Adipocyte (in vitro differentiated cells): ENCODE data around the gene CBFA2T3.
"Not testable (repeated sequence)": the region's sequence is repeated elsewhere in the genome, so short reads cannot be mapped to it uniquely, and the experiment has no call there.

Source experiments
- DNase-seq: peaks from one replicate; pipeline ENCODE4 v3.0.0-alpha.2; 2015; ENCODE audit warnings: low read depth
- H3K27me3 ChIP-seq: replicated peaks from 2 replicates; pipeline ENCODE4 v1.7.0; 2013; ENCODE audit warnings: mild to moderate bottlenecking, low read length, moderate library complexity; ENCODE audit not compliant: control insufficient read depth, insufficient read depth
- H3K36me3 ChIP-seq: 2 replicates; pipeline ENCODE4 v1.7.0; 2013; ENCODE audit warnings: low read length, mild to moderate bottlenecking, moderate library complexity; ENCODE audit not compliant: control insufficient read depth, insufficient read depth, severe bottlenecking
- H3K4me1 ChIP-seq: 2 replicates; pipeline ENCODE4 v1.7.0; 2013; ENCODE audit warnings: mild to moderate bottlenecking, low read length, moderate library complexity; ENCODE audit not compliant: control insufficient read depth, insufficient read depth
- H3K4me3 ChIP-seq: 2 replicates; pipeline ENCODE4 v1.7.0; 2013; ENCODE audit warnings: mild to moderate bottlenecking, low read length, moderate library complexity
- H3K9ac ChIP-seq: 2 replicates; pipeline ENCODE4 v1.7.0; 2013; ENCODE audit warnings: mild to moderate bottlenecking, low read length, moderate library complexity
- H3K9me3 ChIP-seq: 2 replicates; pipeline ENCODE4 v1.7.0; 2013; ENCODE audit warnings: mild to moderate bottlenecking, low read length, moderate library complexity; ENCODE audit not compliant: control insufficient read depth

Gene CBFA2T3

GRCh38 chr16:89018282-89019158 lies 41.5 kb upstream of the CBFA2T3 start:
- H3K4me1 ChIP-seq: no peaks in the 10 kb centered on the region

GRCh38 chr16:89017543-89018281 lies 40.7 kb upstream of the CBFA2T3 start:
- Histone ChIP-seq H3K4me3 (no peak overlapping the region), H3K9me3 (no peaks in the 10 kb centered on the region), H3K36me3 (no peaks in the 10 kb centered on the region), H3K27me3 (peaks cover 36% of the 10 kb centered on the region), H3K9ac (no peak overlapping the region), H3K4me1 (no peaks in the 10 kb centered on the region)
- no peak for DNase-seq

More at GRCh38 chr16:89018282-89019158, 41.5 kb upstream of the CBFA2T3 start:
- H3K4me3 ChIP-seq: no peak overlapping the region
- no peaks in the 10 kb centered on the region for H3K36me3 ChIP-seq
- peaks cover 35% of the 10 kb centered on the region for H3K27me3 ChIP-seq
- no peak overlapping the region for H3K9ac ChIP-seq
- no peaks in the 10 kb centered on the region for H3K9me3 ChIP-seq
- no peak for DNase-seq

- H3K27me3 ChIP-seq: peaks cover 37% of the 10 kb centered on the region
- not testable (repeated sequence) for H3K9ac ChIP-seq, DNase-seq, H3K4me1 ChIP-seq, H3K9me3 ChIP-seq, H3K36me3 ChIP-seq, H3K4me3 ChIP-seq
Measured at GRCh38 chr16:89016561-89016960, 39.6 kb upstream of the CBFA2T3 start.

GRCh38 chr16:89015271-89015859 lies 38.4 kb upstream of the CBFA2T3 start:
- DNase-seq: no peak
- Histone ChIP-seq H3K27me3 (peaks cover 27% of the 10 kb centered on the region), H3K4me3 (no peak overlapping the region), H3K36me3 (no peaks in the 10 kb centered on the region), H3K4me1 (no peaks in the 10 kb centered on the region), H3K9ac (no peak overlapping the region), H3K9me3 (no peaks in the 10 kb centered on the region)

- Histone ChIP-seq H3K4me3 (no peak overlapping the region), H3K9me3 (no peaks in the 10 kb centered on the region), H3K9ac (no peak overlapping the region), H3K4me1 (no peaks in the 10 kb centered on the region), H3K36me3 (no peaks in the 10 kb centered on the region), H3K27me3 (peaks cover 20% of the 10 kb centered on the region)
- no peak for DNase-seq
Measured at GRCh38 chr16:89014403-89015230, 37.6 kb upstream of the CBFA2T3 start.

GRCh38 chr16:89013692-89014402 lies 36.8 kb upstream of the CBFA2T3 start:
- DNase-seq: no peak
- H3K4me1 ChIP-seq: no peaks in the 10 kb centered on the region
- H3K9ac ChIP-seq: no peak overlapping the region
- H3K27me3 ChIP-seq: peaks cover 17% of the 10 kb centered on the region
- H3K4me3 ChIP-seq: no peak overlapping the region
- H3K9me3 ChIP-seq: no peaks in the 10 kb centered on the region
- H3K36me3 ChIP-seq: no peaks in the 10 kb centered on the region

GRCh38 chr16:89013111-89013510 lies 36.1 kb upstream of the CBFA2T3 start:
- Histone ChIP-seq H3K4me1 (no peaks in the 10 kb centered on the region), H3K27me3 (peaks cover 10% of the 10 kb centered on the region), H3K9me3 (no peaks in the 10 kb centered on the region), H3K4me3 (no peak overlapping the region), H3K36me3 (no peaks in the 10 kb centered on the region), H3K9ac (no peak overlapping the region)
- no peak for DNase-seq

GRCh38 chr16:89012622-89012995 lies 35.6 kb upstream of the CBFA2T3 start:
- Histone ChIP-seq H3K4me1 (no peaks in the 10 kb centered on the region), H3K4me3 (no peak overlapping the region), H3K27me3 (peaks cover 13% of the 10 kb centered on the region), H3K9me3 (no peaks in the 10 kb centered on the region), H3K9ac (no peak overlapping the region), H3K36me3 (no peaks in the 10 kb centered on the region)
- no peak for DNase-seq

GRCh38 chr16:89011909-89012621 lies 35.1 kb upstream of the CBFA2T3 start:
- no peak for DNase-seq
- Histone ChIP-seq H3K27me3 (peaks cover 17% of the 10 kb centered on the region), H3K9me3 (no peaks in the 10 kb centered on the region), H3K9ac (no peak overlapping the region), H3K4me3 (no peak overlapping the region), H3K4me1 (no peaks in the 10 kb centered on the region), H3K36me3 (no peaks in the 10 kb centered on the region)
